H1 (cell line): ENCODE measurements around the gene PLEKHN1. TPM values are rescaled to one million over a fixed set of nuclear protein-coding genes. Genes with fewer than 3 reads are reported as not detected.
"Not testable (repeated sequence)": the region's sequence is repeated elsewhere in the genome, so short reads cannot be mapped to it uniquely, and the experiment has no call there.

Experiments
- CTCF ChIA-PET: fragments of 300-600 bp; sonication (Branson Sonifier 250); formaldehyde crosslinking; loops from one replicate; lab custom pipeline; 2021; ENCODE audit not compliant: partially characterized antibody; lab: Charles Lee
- POLR2A ChIA-PET: fragments of 300-600 bp; sonication (Branson Sonifier 250); formaldehyde crosslinking; loops from one replicate; lab custom pipeline; 2021; ENCODE audit warnings: inconsistent platforms; ENCODE audit not compliant: partially characterized antibody; lab: Charles Lee
- DNase-seq, 2 experiments: peaks; one replicate each; pipeline versions ENCODE4 v3.0.0 to v3.0.0-alpha.2; 2010 to 2022; ENCODE audit warnings: low spot score in 2 of 2, low read depth in 1 of 2, mixed read lengths in 1 of 2
- FAIRE-seq: peaks from 2 replicates; lab custom pipeline; 2011; peaks lifted over from hg19 to GRCh38; lab: Jason Lieb, UNC
- H2AFZ ChIP-seq: 2 replicates; pipeline ENCODE4 v1.8.1; 2012; ENCODE audit warnings: low read length, inconsistent platforms
- H2AK5ac ChIP-seq: 2 replicates; pipeline ENCODE4 v1.6.1; 2013; ENCODE audit warnings: low read depth, low read length
- H2BK120ac ChIP-seq: replicated peaks from 2 replicates; pipeline ENCODE3; 2013; ENCODE audit warnings: low read depth, low read length, inconsistent platforms
- H2BK12ac ChIP-seq: 2 replicates; pipeline ENCODE4 v1.6.1; 2013; ENCODE audit warnings: low read depth, low read length
- H2BK15ac ChIP-seq: 2 replicates; pipeline ENCODE4 v1.6.1; 2013; ENCODE audit warnings: low read length
- H2BK20ac ChIP-seq: 2 replicates; pipeline ENCODE4 v1.6.1; 2013; ENCODE audit warnings: low read length
- H2BK5ac ChIP-seq: 2 replicates; pipeline ENCODE4 v1.6.1; 2013; ENCODE audit warnings: low read depth, low read length
- H3K14ac ChIP-seq: 2 replicates; pipeline ENCODE4 v1.6.1; 2013; ENCODE audit warnings: inconsistent platforms; ENCODE audit not compliant: insufficient read length
- H3K18ac ChIP-seq: 2 replicates; pipeline ENCODE4 v1.6.1; 2013; ENCODE audit warnings: low read length; ENCODE audit errors: extremely low read depth
- H3K23ac ChIP-seq: 2 replicates; pipeline ENCODE4 v1.6.1; 2013; ENCODE audit warnings: inconsistent platforms; ENCODE audit not compliant: insufficient read length
- H3K23me2 ChIP-seq: 2 replicates; pipeline ENCODE4 v1.6.1; 2013; ENCODE audit warnings: low read depth, low read length
- H3K27ac ChIP-seq: 2 replicates; pipeline ENCODE4 v1.6.1; 2011; ENCODE audit warnings: low read depth, low read length, inconsistent platforms
- H3K27me3 ChIP-seq, 4 experiments: replicated peaks in 1 of 4; 1 replicate in 1 of 4; 2 replicates in 3 of 4; pipeline versions ENCODE4 v1.6.1 to v1.8.1; 2011 to 2013; ENCODE audit warnings: low read length in 3 of 4, mild to moderate bottlenecking in 3 of 4, inconsistent platforms in 2 of 4, mixed read lengths in 2 of 4, moderate library complexity in 1 of 4; ENCODE audit not compliant: control insufficient read depth in 3 of 4, insufficient read depth in 3 of 4; ENCODE audit errors: extremely low read depth in 1 of 4
- H3K36me3 ChIP-seq, 4 experiments: 2 replicates each; pipeline versions ENCODE4 v1.6.1 to v1.8.1; 2011 to 2013; ENCODE audit warnings: mild to moderate bottlenecking in 4 of 4, low read length in 3 of 4, moderate library complexity in 2 of 4, control low read depth in 1 of 4, inconsistent platforms in 1 of 4; ENCODE audit not compliant: insufficient read depth in 4 of 4, control insufficient read depth in 2 of 4
- H3K4ac ChIP-seq: replicated peaks from 2 replicates; pipeline ENCODE3; 2013; ENCODE audit warnings: low read length, low read depth, mixed read lengths, inconsistent platforms; ENCODE audit not compliant: insufficient read length
- H3K4me1 ChIP-seq, 4 experiments: replicated peaks in 1 of 4; 1 replicate in 1 of 4; 2 replicates in 3 of 4; pipeline versions ENCODE4 v1.6.1 to v1.8.1; 2011 to 2013; ENCODE audit warnings: low read length in 3 of 4, inconsistent platforms in 2 of 4, mixed read lengths in 1 of 4; ENCODE audit not compliant: insufficient read depth in 4 of 4, control insufficient read depth in 3 of 4
- H3K4me2 ChIP-seq, 2 experiments: 2 replicates each; pipeline versions ENCODE4 v1.6.1 to v1.8.1; 2011 to 2013; ENCODE audit warnings: low read depth in 2 of 2, low read length in 2 of 2, control low read depth in 1 of 2, inconsistent platforms in 1 of 2, mild to moderate bottlenecking in 1 of 2; ENCODE audit not compliant: insufficient read depth in 1 of 2
- H3K4me3 ChIP-seq, 4 experiments: fragments of 200-600, 300-600 bp in 1 of 4; sonication (generic), shearing (Covaris generic), sonication (Bioruptor Twin) in 1 of 4; 2 replicates each; pipeline versions ENCODE4 v1.5.1 to v1.8.1; 2011 to 2016; ENCODE audit warnings: low read length in 4 of 4, low read depth in 3 of 4, control low read depth in 2 of 4, inconsistent platforms in 2 of 4, mild to moderate bottlenecking in 2 of 4, mixed read lengths in 1 of 4, moderate library complexity in 1 of 4; ENCODE audit not compliant: insufficient read depth in 2 of 4; ENCODE audit errors: extremely low read depth in 1 of 4
- H3K56ac ChIP-seq: replicated peaks from 2 replicates; pipeline ENCODE3; 2013; ENCODE audit warnings: low read depth, mild to moderate bottlenecking, mixed read lengths, low read length, inconsistent platforms; ENCODE audit not compliant: insufficient read length
- H3K79me1 ChIP-seq: 2 replicates; pipeline ENCODE4 v1.6.1; 2013; ENCODE audit warnings: low read depth, low read length, control low read depth
- H3K79me2 ChIP-seq, 2 experiments: 2 replicates each; pipeline versions ENCODE4 v1.6.1 to v1.8.1; 2012 to 2013; ENCODE audit warnings: low read length in 2 of 2, mild to moderate bottlenecking in 2 of 2, inconsistent platforms in 1 of 2; ENCODE audit not compliant: insufficient read depth in 2 of 2, control insufficient read depth in 1 of 2
- H3K9ac ChIP-seq, 4 experiments: replicated peaks in 1 of 4; 1 replicate in 1 of 4; 2 replicates in 3 of 4; pipeline versions ENCODE4 v1.6.1 to v1.8.1; 2011 to 2013; ENCODE audit warnings: low read depth in 3 of 4, low read length in 3 of 4, control low read depth in 2 of 4, mild to moderate bottlenecking in 2 of 4, moderate library complexity in 2 of 4, inconsistent platforms in 1 of 4; ENCODE audit errors: extremely low read depth in 1 of 4
- H3K9me3 ChIP-seq, 2 experiments: 2 replicates each; pipeline versions ENCODE4 v1.6.1 to v1.8.1; 2012 to 2013; ENCODE audit warnings: mild to moderate bottlenecking in 2 of 2, moderate library complexity in 2 of 2, control low read depth in 1 of 2, inconsistent platforms in 1 of 2, low read depth in 1 of 2, low read length in 1 of 2, mixed read lengths in 1 of 2; ENCODE audit not compliant: insufficient read depth in 2 of 2
- H4K20me1 ChIP-seq, 2 experiments: replicated peaks in 1 of 2; 2 replicates each; pipeline versions ENCODE3 to v1.8.1; 2011 to 2013; ENCODE audit warnings: inconsistent platforms in 2 of 2, low read length in 2 of 2, mild to moderate bottlenecking in 1 of 2; ENCODE audit not compliant: insufficient read depth in 2 of 2, control insufficient read depth in 1 of 2
- H4K5ac ChIP-seq: 2 replicates; pipeline ENCODE4 v1.6.1; 2013; ENCODE audit warnings: low read length, low read depth, mixed read lengths, inconsistent platforms; ENCODE audit not compliant: insufficient read length
- H4K8ac ChIP-seq: 2 replicates; pipeline ENCODE4 v1.8.0; 2013; ENCODE audit warnings: mild to moderate bottlenecking, moderate library complexity, low read length, inconsistent platforms; ENCODE audit not compliant: insufficient read depth; ENCODE audit errors: extremely low read depth
- H4K91ac ChIP-seq: replicated peaks from 2 replicates; pipeline ENCODE3; 2013; ENCODE audit warnings: low read length, mixed read lengths, inconsistent platforms; ENCODE audit not compliant: insufficient read length
- CHD2 ChIP-seq: IDR thresholded peaks from 2 replicates; pipeline ENCODE4 v1.6.1; 2012; ENCODE audit warnings: low read length, improper control_type of control experiment
- CREB1 ChIP-seq: IDR thresholded peaks from 2 replicates; pipeline ENCODE4 v1.6.1; 2012; ENCODE audit warnings: inconsistent platforms
- GABPA ChIP-seq: IDR thresholded peaks from 2 replicates; pipeline ENCODE4 v1.6.1; 2011; ENCODE audit warnings: mild to moderate bottlenecking, low read length, moderate library complexity, borderline replicate concordance; ENCODE audit not compliant: insufficient read depth
- MAX ChIP-seq: IDR thresholded peaks from 2 replicates; pipeline ENCODE4 v1.6.1; 2012; ENCODE audit warnings: inconsistent platforms
- RBBP5 ChIP-seq: IDR thresholded peaks from 2 replicates; pipeline ENCODE4 v1.7.1; 2012; ENCODE audit warnings: low read depth, mild to moderate bottlenecking, inconsistent platforms, low read length, moderate library complexity, borderline replicate concordance
- SIN3A ChIP-seq, 2 experiments: IDR thresholded peaks in 1 of 2; conservative IDR thresholded peaks in 1 of 2; 2 replicates each; pipeline ENCODE4 v1.6.1; 2011 to 2012; ENCODE audit warnings: low read length in 2 of 2, improper control_type of control experiment in 1 of 2, low read depth in 1 of 2, mild to moderate bottlenecking in 1 of 2
- YY1 ChIP-seq: IDR thresholded peaks from 2 replicates; pipeline ENCODE4 v1.6.1; 2011; ENCODE audit warnings: low read depth, mild to moderate bottlenecking, low read length
- WGBS, 2 experiments: shearing (Covaris generic) in 1 of 2; methylation state at CpG; one replicate each; pipeline versions ENCODE4 v1.1.6 to v1.1.7; 2013 to 2015; ENCODE audit warnings: low lambda C conversion rate in 2 of 2, mixed read lengths in 2 of 2, inconsistent platforms in 1 of 2, low coverage in 1 of 2, missing lambda C conversion rate in 1 of 2; ENCODE audit not compliant: insufficient replicate concordance in 2 of 2, insufficient coverage in 1 of 2, insufficient read length in 1 of 2; ENCODE audit errors: extremely low coverage in 1 of 2, missing lambda C conversion rate in 1 of 2; 5-methylcytosine and 5-hydroxymethylcytosine counted together
- polyA plus RNA-seq, 7 experiments: library from polyadenylated mRNA; depleted of rRNA in 3 of 7; stranded (reverse) in 5 of 7; unstranded in 2 of 7; fragments of >200 nt in 5 of 7; fragments of 200-250 nt in 2 of 7; gene quantifications; 1 replicate in 5 of 7; 2 replicates in 1 of 7; 4 replicates in 1 of 7; pipeline versions ENCODE4 v1.2.1 to v1.2.3, GENCODE V29; 2011 to 2013; ENCODE audit warnings: missing spikeins in 2 of 7, mixed read lengths in 2 of 7
- total RNA-seq: library from RNA; stranded (reverse); fragmentation: NEBNext Ultra II Directional; extraction: Animal tissue kit (Norgen Biotek cat#: 25700); gene quantifications from 2 replicates; pipeline ENCODE4 v1.2.1, GENCODE V29; 2021

PLEKHN1 gene
- total and polyA plus RNA-seq, 2 of the 8 experiments (the other 6 are each of a cell fraction or from before 2014, with no cell fraction given) = 0.39 to 1.5 TPM

- TF ChIP-seq GABPA (0 out of 2 replicates have a peak, but pooled peaks have one; percentile 70), RBBP5 (0 out of 2 replicates have a peak, but pooled peaks have one; percentile 69), CHD2 (no peak), CREB1 (peak; percentile 62), MAX (peak; percentile 60; the same call in 1 of the 2 replicates), SIN3A (conservative IDR thresholded peaks at IDR 0.05 in 1 of 2, IDR thresholded peaks at IDR 0.05 in 1 of 2; ENCODE audit: low read depth in 1 of 2, low read length in 2 of 2) (0 out of 4 replicates have a peak, but pooled peaks of 1 of the 2 experiments have one; percentile 63), YY1 (peak; percentile 24; the same call in 1 of the 2 replicates)
Measured at GRCh38 chr1:975896-976683, 9.8 kb downstream of the PLEKHN1 start (continued).

- not testable (repeated sequence) for H3K36me3 ChIP-seq, H3K9me3 ChIP-seq, DNase-seq, FAIRE-seq, H3K23ac ChIP-seq, H2BK20ac ChIP-seq, H3K18ac ChIP-seq, H3K79me1 ChIP-seq, H4K8ac ChIP-seq, H2BK12ac ChIP-seq, H2BK5ac ChIP-seq, H3K27ac ChIP-seq, H2AK5ac ChIP-seq, H3K79me2 ChIP-seq, H3K27me3 ChIP-seq, H3K14ac ChIP-seq, H3K9ac ChIP-seq, H4K20me1 ChIP-seq, H4K5ac ChIP-seq, H3K4ac ChIP-seq, H3K4me1 ChIP-seq, H3K4me3 ChIP-seq, H3K23me2 ChIP-seq, H2BK15ac ChIP-seq, H3K56ac ChIP-seq, H2BK120ac ChIP-seq, H2AFZ ChIP-seq, H4K91ac ChIP-seq
- POLR2A ChIA-PET = interaction anchor here (0.6 to 1.1 kb wide), 3 partner anchors 9 to 172 kb away, joined by 3 to 6 read pairs (median 3); no protein-coding TSS in a partner anchor
- H3K4me2 ChIP-seq = 0 out of 4 replicates have a peak overlapping the region, but pooled peaks of 1 of the 2 experiments have one; percentile 11
- CTCF ChIA-PET = interaction anchor here (0.6 to 1.6 kb wide), 5 partner anchors 25 to 326 kb away, joined by 3 to 6 read pairs (median 3); no protein-coding TSS in a partner anchor
- WGBS, 2 experiments = no CpG with 5 or more reads among the region's 39 CpGs
Measured at GRCh38 chr1:976791-977190, 10.5 kb downstream of the PLEKHN1 start.
